ENCODE measurements around the gene ALDH4A1. TPM values are rescaled to one million over a fixed set of nuclear protein-coding genes. Genes with fewer than 3 reads are reported as not detected.

ALDH4A1 gene
- total RNA-seq, 4 donors from 2014 or later, result 25.0 to 33.0 (median 29.6) TPM

DNA sequence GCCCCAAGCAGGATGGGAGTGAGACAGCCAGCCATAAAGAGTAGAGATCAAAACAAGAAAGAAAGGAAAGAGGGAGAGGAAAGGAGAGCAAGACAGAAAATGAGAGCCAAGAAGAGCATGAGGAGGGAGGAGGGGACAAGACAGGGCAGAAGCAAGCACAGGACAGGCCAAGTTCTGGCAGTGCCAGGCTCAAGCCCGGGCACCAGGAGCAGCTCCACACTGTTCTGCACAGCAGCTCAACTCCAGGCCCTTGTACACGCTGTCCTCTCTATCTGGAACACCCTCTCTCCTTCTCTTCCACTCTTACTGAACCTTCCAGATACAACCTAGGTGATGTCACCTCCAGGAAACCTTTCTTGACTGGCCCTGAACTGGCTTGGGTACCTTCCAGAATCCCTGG, 42.5 kb upstream of the ALDH4A1 start:
- WGBS, result 48% methylated on average over 2 of the region's 2 CpGs
- DNase-seq (ENCODE audit: low spot score in 2 of 2), result no peak
- peaks cover 94% of the 10 kb centered on the region for H3K4me1 ChIP-seq
- H3K9me3 ChIP-seq, result no peaks in the 10 kb centered on the region
- no peaks in the 10 kb centered on the region for H3K36me3 ChIP-seq
- H3K4me3 ChIP-seq, result no peak overlapping the region
- no peaks in the 10 kb centered on the region for H3K27me3 ChIP-seq
- TF ChIP-seq POLR2A (IDR thresholded peaks at IDR 0.05) (no peak), EP300 (IDR thresholded peaks at IDR 0.05) (no peak), POLR2AphosphoS5 (IDR thresholded peaks at IDR 0.05) (no peak), CTCF (IDR thresholded peaks at IDR 0.05) (no peak)
- H3K27ac ChIP-seq, result peak overlapping the region; percentile 71

- Histone ChIP-seq H3K27ac (peak overlapping the region; percentile 71), H3K9me3 (no peaks in the 10 kb centered on the region), H3K4me1 (peaks cover 94% of the 10 kb centered on the region), H3K4me3 (no peak overlapping the region), H3K36me3 (no peaks in the 10 kb centered on the region), H3K27me3 (no peaks in the 10 kb centered on the region)
- WGBS, result 89% methylated on average over 9 of the region's 9 CpGs
- no peak for DNase-seq (ENCODE audit: low spot score in 2 of 2)
- TF ChIP-seq CTCF (IDR thresholded peaks at IDR 0.05) (no peak), EP300 (IDR thresholded peaks at IDR 0.05) (no peak), POLR2AphosphoS5 (IDR thresholded peaks at IDR 0.05) (no peak), POLR2A (IDR thresholded peaks at IDR 0.05) (no peak)
Observed at GRCh38 chr1:18943914-18944572, 41.7 kb upstream of the ALDH4A1 start.

GRCh38 chr1:18943162-18943561, 40.8 kb upstream of the ALDH4A1 start:
- Histone ChIP-seq H3K36me3 (no peaks in the 10 kb centered on the region), H3K27ac (no peak overlapping the region), H3K9me3 (no peaks in the 10 kb centered on the region), H3K4me3 (no peak overlapping the region), H3K27me3 (no peaks in the 10 kb centered on the region), H3K4me1 (peaks cover 94% of the 10 kb centered on the region)
- WGBS, result 94% methylated on average over 4 of the region's 4 CpGs
- no peak for DNase-seq (ENCODE audit: low spot score in 2 of 2)
- TF ChIP-seq CTCF (IDR thresholded peaks at IDR 0.05), result no peak
- no peak for TF ChIP-seq POLR2AphosphoS5 (IDR thresholded peaks at IDR 0.05)
- no peak for TF ChIP-seq POLR2A (IDR thresholded peaks at IDR 0.05)
- no peak for TF ChIP-seq EP300 (IDR thresholded peaks at IDR 0.05)

- H3K27ac ChIP-seq, result peak overlapping the region; percentile 64
Observed at GRCh38 chr1:18942340-18942739, 40.0 kb upstream of the ALDH4A1 start.

More at GRCh38 chr1:18942340-18942739, 40.0 kb upstream of the ALDH4A1 start:
- 70% methylated on average over 4 of the region's 4 CpGs for WGBS
- Histone ChIP-seq H3K9me3 (no peaks in the 10 kb centered on the region), H3K4me1 (peaks cover 94% of the 10 kb centered on the region), H3K27me3 (no peaks in the 10 kb centered on the region), H3K36me3 (no peaks in the 10 kb centered on the region), H3K4me3 (no peak overlapping the region)
- no peak for DNase-seq (ENCODE audit: low spot score in 2 of 2)
- TF ChIP-seq EP300 (IDR thresholded peaks at IDR 0.05) (no peak), CTCF (IDR thresholded peaks at IDR 0.05) (no peak), POLR2A (IDR thresholded peaks at IDR 0.05) (no peak), POLR2AphosphoS5 (IDR thresholded peaks at IDR 0.05) (no peak)
